Liver (tissue), 3 donors: Measurements from ENCODE around the gene POLN.

ENCODE experiments used
- EGR1 ChIP-seq, 2 donors: IDR thresholded peaks; 2 replicates each; pipeline ENCODE4 v1.6.1; 2016 to 2018; ENCODE audit warnings: antibody characterized with exemption in 2 of 2, low read depth in 2 of 2
- FOXA1 ChIP-seq: IDR thresholded peaks from 2 replicates; pipeline ENCODE4 v1.6.1; 2016; ENCODE audit warnings: antibody characterized with exemption
- JUND ChIP-seq, 2 donors: IDR thresholded peaks; 2 replicates each; pipeline ENCODE4 v1.6.1; 2016; ENCODE audit warnings: antibody characterized with exemption in 2 of 2
- NR2F2 ChIP-seq: IDR thresholded peaks from 2 replicates; pipeline ENCODE4 v1.6.1; 2016; ENCODE audit warnings: antibody characterized with exemption
- RAD21 ChIP-seq, 2 donors: IDR thresholded peaks; 2 replicates each; pipeline ENCODE4 v1.6.1; 2016; ENCODE audit warnings: antibody characterized with exemption in 2 of 2, mild to moderate bottlenecking in 2 of 2
- TAF1 ChIP-seq: conservative IDR thresholded peaks from 2 replicates; pipeline ENCODE4 v1.6.1; 2016; ENCODE audit warnings: antibody characterized with exemption, mild to moderate bottlenecking
- TF ChIP-seq, protein P1 (sequence below): fragments of 150-350 bp; IDR thresholded peaks from 2 replicates; pipeline ENCODE4 v1.5.1; 2017; ENCODE audit warnings: improper control_type of control experiment, low read depth, low read length; ENCODE audit not compliant: missing input control
- TF ChIP-seq, protein P2 (sequence below): IDR thresholded peaks from 2 replicates; pipeline ENCODE4 v1.6.1; 2016; ENCODE audit warnings: antibody characterized with exemption
- donor health status: healthy.
- donor health status: healthy.

DNA sequence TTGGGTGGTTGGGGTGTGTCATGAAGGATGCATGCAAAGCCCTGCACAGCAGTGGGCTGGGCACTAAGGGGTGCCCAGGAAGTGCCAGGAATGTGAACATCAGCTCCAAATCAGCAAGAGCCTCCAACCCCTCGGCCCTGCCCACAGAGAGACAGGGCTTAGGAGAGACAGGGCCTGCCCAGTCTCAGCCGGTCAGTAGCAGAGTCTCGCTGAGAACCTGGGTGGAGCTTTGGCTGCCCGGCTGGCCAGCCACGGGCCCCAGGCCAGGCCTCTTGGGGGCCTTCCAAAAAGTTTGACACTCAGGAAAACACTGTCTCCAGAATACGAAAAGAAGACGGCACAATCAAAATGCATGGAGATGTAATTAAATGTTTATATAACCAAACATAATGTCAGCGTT is 24.3 kb upstream of the POLN start:
- TF ChIP-seq EGR1 (IDR thresholded peaks at IDR 0.05; ENCODE audit: low read depth in 2 of 2), result no peak
- TF ChIP-seq JUND (IDR thresholded peaks at IDR 0.05), result no peak
- TF ChIP-seq, protein P1, sequence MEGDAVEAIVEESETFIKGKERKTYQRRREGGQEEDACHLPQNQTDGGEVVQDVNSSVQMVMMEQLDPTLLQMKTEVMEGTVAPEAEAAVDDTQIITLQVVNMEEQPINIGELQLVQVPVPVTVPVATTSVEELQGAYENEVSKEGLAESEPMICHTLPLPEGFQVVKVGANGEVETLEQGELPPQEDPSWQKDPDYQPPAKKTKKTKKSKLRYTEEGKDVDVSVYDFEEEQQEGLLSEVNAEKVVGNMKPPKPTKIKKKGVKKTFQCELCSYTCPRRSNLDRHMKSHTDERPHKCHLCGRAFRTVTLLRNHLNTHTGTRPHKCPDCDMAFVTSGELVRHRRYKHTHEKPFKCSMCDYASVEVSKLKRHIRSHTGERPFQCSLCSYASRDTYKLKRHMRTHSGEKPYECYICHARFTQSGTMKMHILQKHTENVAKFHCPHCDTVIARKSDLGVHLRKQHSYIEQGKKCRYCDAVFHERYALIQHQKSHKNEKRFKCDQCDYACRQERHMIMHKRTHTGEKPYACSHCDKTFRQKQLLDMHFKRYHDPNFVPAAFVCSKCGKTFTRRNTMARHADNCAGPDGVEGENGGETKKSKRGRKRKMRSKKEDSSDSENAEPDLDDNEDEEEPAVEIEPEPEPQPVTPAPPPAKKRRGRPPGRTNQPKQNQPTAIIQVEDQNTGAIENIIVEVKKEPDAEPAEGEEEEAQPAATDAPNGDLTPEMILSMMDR, result no peak
- no peak for TF ChIP-seq TAF1
- no peak for TF ChIP-seq RAD21 (IDR thresholded peaks at IDR 0.05)
- TF ChIP-seq, protein P2, sequence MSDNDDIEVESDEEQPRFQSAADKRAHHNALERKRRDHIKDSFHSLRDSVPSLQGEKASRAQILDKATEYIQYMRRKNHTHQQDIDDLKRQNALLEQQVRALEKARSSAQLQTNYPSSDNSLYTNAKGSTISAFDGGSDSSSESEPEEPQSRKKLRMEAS, result no peak
- no peak for TF ChIP-seq NR2F2
- TF ChIP-seq FOXA1, result no peak
